Measurements from ENCODE around the gene NXN.

NXN gene

DNA sequence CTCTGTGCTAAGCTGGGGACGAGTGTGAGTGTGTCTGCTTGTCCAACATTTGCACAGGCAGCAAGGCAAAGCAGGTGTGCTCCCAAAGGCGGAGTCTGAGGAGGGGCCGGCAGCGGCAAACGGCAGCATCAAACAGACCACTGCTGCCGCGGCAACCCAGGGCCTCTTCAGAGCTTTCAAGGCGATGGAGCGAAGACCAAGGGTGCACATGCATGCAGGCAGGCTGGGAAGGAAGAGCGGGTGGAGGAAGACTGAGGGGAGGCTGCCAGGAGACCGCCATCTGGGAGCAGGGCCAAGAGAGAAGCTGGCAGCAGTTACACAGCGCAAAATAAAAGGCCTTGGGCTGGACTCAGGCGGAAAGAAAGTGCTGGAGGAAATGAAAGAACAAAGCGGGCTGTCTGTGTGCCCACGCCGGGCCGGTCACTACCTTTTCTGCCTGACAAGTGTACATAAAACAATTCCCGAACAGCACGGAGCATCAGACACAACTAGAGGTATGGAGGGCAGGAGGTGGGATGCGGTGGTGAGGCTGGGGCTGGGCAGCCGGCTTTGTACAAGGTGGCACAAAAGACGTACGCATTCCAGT, 25.9 kb upstream of the NXN start:
- no peak for TF ChIP-seq ZFX (IDR thresholded peaks at IDR 0.05)
- TF ChIP-seq CTCF (conservative IDR thresholded peaks at IDR 0.05): no peak
- peak overlapping the region; percentile 88 for H3K27ac ChIP-seq

GRCh38 chr17:1004769-1005295, 25.3 kb upstream of the NXN start:
- no peak for TF ChIP-seq CTCF (conservative IDR thresholded peaks at IDR 0.05)
- no peak for TF ChIP-seq ZFX (IDR thresholded peaks at IDR 0.05)
- H3K27ac ChIP-seq: peak overlapping the region; percentile 88

DNA sequence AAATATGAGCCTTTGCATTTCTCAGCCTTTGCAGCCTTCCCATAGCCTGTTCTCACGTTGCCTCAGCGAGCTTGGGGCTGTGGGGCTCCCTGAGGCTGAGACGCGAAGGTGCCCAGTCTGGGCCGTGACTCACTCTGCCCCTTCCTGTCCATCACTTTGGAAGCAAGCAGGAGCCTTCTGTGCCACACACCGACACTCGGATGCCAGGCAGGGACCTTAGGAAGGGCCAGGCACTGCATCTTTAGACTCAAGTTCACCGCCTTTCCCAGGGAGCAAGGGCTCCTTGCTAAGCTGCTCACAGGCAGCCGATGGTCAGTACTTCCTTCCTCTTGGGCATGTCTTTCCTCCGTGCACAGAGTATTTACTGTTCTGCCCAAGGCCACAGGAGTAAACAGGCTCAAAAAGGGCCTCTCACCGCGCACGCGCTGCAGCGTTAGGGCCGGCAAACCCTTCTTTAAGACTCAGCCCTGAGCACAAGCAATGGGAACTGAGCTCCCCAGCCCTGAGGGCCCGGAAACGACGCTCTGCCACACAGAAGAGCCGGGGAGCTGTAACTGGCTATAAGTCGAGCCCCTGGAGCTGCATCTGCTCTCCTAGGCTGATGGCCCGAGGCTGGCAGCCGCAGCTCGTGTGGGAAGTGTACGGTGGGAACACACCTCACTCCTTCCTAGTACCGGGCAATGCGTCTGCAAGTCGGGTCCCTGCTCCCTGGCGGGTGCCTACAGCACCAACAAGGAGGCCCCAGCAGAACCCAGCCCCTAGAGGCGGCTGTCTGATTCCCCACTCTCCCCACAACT, 24.6 kb upstream of the NXN start:
- TF ChIP-seq ZFX (IDR thresholded peaks at IDR 0.05) (no peak), CTCF (conservative IDR thresholded peaks at IDR 0.05) (no peak)
- H3K27ac ChIP-seq: peak overlapping the region; percentile 88

DNA sequence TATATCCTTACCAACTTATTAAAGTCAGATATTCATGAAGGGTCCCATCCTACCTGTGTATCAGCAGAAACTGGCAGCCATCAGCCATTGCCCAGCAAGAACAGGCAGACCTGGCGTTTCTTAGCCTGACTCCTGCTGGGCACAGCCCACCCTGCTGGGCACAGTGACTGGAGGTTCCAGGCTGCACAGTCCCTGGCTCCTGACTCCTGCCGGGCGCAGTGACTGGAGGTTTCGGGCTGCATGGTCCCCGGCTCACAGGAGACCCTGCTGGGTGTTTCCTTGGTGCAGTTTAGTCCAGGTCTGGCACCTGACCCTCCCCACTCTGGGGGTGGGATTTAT, 24.0 kb upstream of the NXN start:
- no peak for TF ChIP-seq ZFX (IDR thresholded peaks at IDR 0.05)
- no peak for TF ChIP-seq CTCF (conservative IDR thresholded peaks at IDR 0.05)
- peak overlapping the region; percentile 88 for H3K27ac ChIP-seq

DNA sequence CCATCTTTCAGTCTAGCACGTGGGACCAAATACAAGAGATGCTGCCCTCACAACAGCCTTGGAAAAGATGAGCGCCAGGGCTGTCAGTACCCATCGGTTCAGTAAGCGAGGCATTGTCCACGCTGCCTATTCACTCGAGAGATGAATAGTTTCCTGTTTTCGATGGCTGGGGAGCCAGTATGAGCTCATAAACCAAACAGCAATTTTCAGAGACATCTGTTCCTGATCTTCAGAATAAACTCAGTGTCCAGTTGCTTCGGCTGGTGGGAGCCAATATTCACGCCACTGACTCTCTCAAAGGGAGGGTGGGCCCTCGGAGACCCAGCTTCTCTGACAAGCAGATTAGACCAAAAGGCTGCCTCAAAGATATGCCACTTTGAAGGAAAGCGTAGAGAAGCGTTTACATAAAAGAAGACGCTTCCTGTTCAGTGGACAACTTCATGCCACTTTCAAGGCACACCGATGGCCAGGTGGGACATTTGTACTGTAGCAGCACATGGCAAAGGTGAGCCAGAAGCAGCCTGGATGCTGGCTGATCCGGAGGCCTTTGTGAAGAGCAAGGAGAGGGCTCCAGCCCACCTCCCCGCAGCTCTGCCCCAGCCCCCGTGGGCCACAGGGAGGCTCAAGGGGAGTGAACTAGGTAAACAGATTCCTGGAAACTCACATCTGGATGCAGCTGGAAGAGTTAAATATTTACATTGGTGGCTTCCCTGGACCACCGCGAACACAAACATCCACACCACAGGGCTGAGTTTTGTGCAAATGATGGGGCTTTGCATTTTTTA, 23.4 kb upstream of the NXN start:
- TF ChIP-seq ZFX (IDR thresholded peaks at IDR 0.05) (no peak), CTCF (conservative IDR thresholded peaks at IDR 0.05) (no peak)
- H3K27ac ChIP-seq: no peak overlapping the region

- no peak for TF ChIP-seq CTCF (conservative IDR thresholded peaks at IDR 0.05)
- no peak for TF ChIP-seq ZFX (IDR thresholded peaks at IDR 0.05)
- H3K27ac ChIP-seq: no peak overlapping the region
Observed at GRCh38 chr17:1002412-1002753, 22.8 kb upstream of the NXN start.

Measured in C4-2B (cell line).